HG03558 (cell line): Measurements from ENCODE around the gene ANKS6.
A peak's percentile ranks its signal among the peaks of the same experiment; 100 is the strongest.

Experiments used
- ATAC-seq: cut with Tn5 transposase; IDR thresholded peaks from one replicate; pipeline ENCODE4 v1.9.1; 2021; ENCODE audit warnings: moderate number of reproducible peaks; ENCODE audit not compliant: unreplicated experiment; ENCODE audit errors: extremely low read depth

The ANKS6 gene

DNA sequence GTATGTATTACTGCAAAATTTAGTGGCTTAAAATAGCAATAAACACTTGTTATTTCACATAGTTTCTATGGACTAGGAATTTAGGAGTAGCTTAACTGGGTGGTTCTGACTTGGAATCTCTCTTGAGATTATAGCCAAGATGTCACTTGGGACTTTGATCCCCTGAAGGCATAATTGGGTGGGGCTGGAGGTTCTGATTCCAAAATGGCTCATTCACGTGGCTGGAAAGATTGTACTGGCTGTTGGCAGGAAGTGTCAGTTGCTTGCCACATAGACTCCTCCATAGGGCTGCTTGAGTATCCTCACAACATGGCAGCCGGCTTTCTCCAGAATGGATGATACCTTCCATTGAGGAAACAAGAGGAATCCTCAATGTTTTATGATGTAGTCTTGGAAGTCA is 22.4 kb upstream of the ANKS6 start:
- no peak for ATAC-seq

DNA sequence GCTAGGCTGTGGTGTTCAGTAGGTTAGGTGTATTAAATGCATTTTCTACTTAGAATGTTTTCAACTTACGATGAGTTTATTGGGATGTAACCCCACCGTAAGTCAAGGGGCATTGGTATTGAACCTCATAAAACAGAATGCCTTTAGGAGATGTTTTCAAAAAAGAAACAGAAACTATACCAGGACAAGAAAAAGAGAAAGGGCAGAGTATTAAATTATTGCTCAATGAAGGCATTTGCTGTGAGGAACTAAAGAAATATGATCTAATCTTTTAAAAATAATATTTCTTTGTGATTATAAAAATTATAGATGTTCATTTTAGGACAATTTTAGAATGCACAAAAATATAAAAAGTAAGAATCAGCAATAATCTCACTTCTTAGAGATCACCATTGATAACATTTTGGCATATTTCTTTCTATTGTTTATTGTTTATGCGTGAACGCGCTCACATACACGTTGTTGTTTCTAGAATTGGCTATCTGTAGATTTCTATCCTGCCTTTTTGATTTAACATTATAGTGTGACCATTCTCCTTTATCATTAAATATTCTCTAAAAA is 19.1 kb upstream of the ANKS6 start:
- ATAC-seq, result no peak

DNA sequence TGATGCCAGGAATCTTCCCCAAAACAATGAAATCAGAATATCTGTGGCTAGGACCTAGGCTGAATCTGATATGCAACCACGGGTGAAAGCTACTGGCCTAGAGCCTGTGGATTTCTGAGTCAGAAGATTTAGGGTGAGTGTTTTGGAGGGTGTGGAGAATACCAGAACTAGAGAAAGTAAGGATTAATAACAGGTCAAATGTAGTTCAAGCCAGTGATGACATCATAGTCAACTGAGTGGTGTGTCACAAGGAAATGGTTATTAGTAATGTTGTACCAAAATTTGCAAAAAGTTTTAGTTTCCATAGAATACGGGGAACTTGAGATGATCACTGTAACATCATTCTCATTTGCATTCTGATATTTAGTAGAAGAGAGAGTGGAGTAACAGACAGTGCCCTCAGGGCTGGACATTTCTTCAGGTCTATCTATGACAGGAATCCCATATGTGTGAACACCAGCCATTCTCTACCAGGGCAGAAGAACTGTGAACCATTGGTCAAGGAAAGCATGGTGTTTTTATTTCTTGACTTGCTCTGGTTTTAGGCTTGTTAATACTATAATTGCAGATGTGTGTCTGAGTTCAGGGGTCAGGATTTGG is 14.8 kb upstream of the ANKS6 start:
- ATAC-seq, result peak; percentile 47

- no peak for ATAC-seq
Measured at GRCh38 chr9:98810102-98810842, 13.9 kb upstream of the ANKS6 start.

DNA sequence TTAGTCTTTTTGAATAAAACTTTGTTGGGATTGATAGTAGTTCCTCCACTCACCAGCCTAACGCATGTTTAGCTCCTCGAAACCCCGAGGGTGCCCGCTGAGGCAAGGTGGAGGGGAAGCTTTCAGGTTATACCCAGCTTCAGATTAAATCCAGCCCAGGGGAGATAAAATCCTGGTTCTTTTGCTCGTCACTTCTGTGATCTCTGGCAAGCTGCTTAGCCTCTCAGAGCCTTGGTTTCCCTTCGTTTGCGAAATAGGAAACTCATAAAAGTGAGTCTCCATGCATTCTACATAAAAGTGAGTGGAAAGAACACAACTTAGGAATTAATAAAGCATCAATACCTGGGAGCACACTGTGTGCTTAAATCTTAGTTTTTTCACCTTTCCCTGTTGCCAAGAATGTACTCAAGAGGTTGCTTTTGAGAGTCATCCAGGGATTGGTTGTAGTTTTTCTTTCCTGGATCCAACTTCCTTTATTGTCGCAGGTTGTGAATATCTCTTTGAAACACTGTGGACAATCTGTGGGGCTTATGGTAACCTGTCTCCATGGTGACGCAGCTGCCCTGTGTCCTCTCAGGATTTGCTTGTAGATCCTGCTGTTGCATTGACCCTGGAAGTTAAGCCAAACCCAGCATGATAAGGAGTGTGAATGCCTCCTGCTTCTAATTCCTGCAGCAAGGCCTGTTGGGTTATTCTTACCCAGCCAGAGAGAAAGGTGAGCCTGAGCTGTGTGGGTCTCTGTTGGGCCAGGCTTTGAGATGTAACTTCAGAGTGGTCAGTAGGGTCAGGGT is 13.2 kb upstream of the ANKS6 start:
- no peak for ATAC-seq

DNA sequence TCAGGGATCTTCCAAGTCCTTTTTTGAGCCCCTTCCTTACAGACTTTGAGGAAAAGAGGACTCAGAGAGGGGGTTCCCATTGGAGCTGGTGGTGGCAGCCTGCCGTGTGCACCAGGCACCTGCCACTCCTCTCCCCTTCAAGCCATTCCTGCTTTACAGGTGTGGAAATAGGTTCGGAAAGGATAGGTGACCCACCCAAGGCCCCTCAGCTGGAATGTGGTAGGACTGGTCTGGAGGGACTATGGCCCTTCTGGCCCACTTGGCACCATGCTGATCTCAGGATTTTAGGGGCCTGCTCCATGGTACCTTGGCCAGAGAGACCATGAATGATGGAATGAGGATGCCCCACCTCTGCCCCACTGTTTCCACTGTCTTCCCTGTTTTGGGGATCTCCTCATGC is 12.5 kb upstream of the ANKS6 start:
- ATAC-seq, result no peak

DNA sequence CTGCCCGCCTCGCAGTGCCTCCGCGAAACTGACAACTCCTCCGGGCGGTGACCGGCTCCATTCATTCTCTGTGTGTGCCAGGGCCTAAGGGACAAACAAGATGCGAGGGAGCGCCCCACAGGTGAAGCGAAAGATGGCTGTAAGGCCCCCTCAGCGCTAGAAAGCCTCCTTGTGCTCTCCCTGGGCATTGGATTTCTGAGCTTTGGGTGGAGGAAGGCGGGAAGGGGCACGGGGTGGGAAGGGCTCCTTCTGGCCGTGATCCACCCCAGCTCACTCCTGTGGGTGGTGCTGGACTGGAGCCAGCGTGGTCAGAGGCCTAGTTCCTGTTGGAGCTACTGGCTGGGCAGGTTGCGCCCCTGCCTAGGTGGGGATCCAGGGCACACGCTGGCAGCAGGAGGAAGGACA is 12.1 kb upstream of the ANKS6 start:
- ATAC-seq, result no peak

DNA sequence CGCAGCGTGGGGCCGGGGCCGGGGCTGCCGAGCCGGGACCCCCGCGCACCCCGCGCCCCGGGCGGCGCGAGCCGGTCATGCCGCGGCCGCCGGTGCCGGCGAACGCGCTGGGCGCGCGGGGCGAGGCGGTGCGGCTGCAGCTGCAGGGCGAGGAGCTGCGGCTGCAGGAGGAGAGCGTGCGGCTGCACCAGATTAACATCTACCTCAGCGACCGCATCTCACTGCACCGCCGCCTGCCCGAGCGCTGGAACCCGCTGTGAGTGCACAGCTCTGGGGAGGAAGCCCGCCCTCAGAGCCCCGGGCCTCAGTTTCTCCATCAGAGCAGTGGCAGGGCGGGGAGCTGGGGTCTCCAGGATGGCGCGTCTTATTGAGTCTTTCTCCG is 11.4 kb upstream of the ANKS6 start:
- no peak for ATAC-seq

GRCh38 chr9:98807070-98807813 is 10.9 kb upstream of the ANKS6 start, which contains the start of gene GALNT12:
Gene GALNT12, plus strand, starts transcription at chr9:98807670. Its CDS starts 29 bp downstream, at chr9:98807699.
- no peak for ATAC-seq

DNA sequence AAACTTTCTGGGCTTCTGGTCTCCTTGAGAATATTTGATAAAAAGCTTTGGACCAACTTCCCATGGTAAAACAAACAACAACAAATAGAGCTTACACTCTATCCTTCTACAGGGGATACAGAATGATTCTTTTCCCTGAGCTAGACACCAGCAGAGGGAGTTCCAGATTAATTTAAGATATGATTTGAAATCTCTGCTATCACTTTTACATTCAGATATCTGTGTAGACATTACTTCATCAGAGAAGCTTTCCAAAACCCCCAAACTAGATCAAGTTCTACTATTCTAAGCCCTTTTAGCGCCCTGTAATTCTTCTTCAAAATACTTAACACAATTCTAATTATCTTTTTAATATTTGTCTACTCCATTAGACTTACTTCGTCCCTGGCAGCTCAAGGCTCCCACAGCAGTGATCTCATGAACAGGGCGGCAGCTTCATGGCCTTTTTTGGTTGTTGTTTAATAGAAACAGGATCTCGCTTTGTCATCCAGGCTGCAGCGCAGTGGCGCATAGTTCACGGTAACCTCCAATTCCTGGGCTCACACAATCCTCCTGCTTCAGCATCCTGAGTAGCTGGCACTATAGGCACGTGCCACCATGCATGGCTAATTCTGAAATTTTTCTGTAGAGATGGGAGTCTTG is 10.2 kb upstream of the ANKS6 start:
- ATAC-seq, result no peak

- no peak for ATAC-seq
Measured at GRCh38 chr9:98805506-98806272, 9.3 kb upstream of the ANKS6 start.

DNA sequence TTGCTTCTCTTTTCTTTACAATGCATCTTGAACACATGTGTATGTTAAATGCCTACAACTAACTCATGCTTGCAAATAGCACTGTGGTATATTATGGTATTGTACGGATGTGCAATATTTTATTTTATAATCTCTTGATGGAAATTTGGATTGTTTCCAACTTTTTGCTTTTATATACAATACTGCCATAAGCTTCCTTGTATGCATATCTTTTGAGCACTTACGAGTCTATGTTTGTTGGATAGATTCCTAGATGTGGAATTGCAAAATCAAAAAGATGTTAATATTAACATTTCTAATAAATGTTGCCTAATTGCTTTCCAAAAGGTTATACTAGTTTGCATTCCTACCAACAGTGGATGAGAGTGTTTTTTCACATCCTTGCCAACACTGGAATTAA is 7.7 kb upstream of the ANKS6 start:
- ATAC-seq, result no peak

GRCh38 chr9:98801969-98802371 is 5.6 kb upstream of the ANKS6 start:
- ATAC-seq, result no peak

GRCh38 chr9:98801561-98801960 is 5.2 kb upstream of the ANKS6 start:
- ATAC-seq, result no peak

GRCh38 chr9:98798254-98798653 is 1.9 kb upstream of the ANKS6 start:
- ATAC-seq, result no peak

DNA sequence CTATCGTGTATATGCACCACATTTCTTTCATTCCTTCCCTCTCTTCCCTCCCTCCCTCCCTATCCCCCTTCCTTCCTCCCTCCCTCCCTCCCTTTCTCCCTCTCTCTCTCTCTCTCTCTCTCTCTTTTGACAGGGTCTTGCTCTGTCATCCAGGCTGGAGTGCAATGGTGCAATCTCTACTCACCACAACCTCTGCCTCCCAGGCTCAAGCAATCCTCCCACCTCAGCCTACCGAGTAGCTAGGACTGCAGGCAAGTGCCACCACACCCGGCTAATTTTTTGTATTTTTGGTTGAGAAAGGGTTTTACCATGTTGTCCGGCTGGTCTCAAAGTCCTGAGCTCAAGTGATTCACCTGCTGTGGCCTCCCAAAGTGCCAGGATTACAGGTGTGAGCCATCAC is 1.1 kb upstream of the ANKS6 start:
- ATAC-seq, result no peak

GRCh38 chr9:98795970-98796363 is 388 bp downstream of the ANKS6 start:
- peak; percentile 21 for ATAC-seq

DNA sequence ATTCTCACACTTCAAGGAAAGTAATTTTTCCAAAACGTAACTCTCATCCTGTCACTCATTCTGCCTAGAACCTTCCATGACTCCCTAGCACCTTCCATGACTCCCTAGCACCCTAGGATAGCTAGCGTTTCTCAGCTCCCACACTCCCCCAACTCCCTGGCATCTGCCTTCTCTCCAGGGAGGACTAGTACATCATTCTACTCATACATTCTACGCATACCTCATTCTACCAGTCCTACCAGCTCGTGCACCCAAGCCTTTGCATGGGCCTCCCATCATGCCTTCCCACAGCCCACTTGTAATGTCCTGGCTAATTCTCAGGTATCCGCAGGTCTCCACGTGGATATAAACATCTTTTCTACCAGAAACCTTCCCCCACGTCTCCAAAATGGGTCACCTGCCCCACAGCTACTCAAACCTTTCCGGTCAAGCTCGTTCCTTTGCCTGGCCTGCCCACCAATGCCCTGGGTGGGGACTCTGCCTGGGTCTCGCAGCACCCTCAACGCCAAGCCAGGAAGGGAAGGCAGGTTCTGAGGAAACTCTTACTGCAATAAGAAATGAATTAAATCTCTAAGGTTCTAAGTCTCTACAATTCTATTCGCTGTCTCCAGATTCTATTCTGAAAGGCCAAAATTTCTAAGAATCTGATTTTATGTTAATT is 930 bp downstream of the ANKS6 start:
- no peak for ATAC-seq

DNA sequence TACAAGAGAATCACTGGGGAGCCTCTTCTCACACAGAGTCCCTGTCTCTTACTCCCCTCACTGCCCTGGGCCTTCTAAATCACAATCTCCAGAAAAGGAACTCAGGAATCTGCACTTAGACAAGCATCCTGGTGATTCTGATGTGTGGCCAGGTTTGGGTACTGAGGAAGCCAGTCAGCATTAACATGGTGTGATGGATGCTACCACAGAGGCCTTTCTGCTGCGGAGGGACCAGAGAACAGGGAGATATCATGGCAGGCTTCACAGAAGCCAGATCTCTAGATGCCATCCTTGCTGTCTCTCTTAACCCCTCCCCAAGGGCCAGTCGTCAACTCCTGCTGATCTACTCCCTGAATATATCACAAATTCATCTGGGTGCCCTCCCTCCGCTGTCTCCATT is 1.6 kb downstream of the ANKS6 start:
- ATAC-seq, result no peak
